Anterior cingulate cortex (tissue), 58 donors: ENCODE data around the gene MMP11.

ENCODE experiments used
- DNase-seq, 58 donors: peaks; one replicate each; lab custom pipeline; 2025; lab: John Stamatoyannopoulos, UW

Gene MMP11

GRCh38 chr22:23772649-23773473 lies at the start of gene MMP11:
Gene MMP11, plus strand, starts transcription at chr22:23772849. Its CDS starts 22 bp downstream, at chr22:23772871.
- peak in 2 of 58 donors; percentile 7 to 15 for DNase-seq

- peak in 3 of 58 donors; percentile 5 to 18 (median 7) for DNase-seq
These were observed 44.5 kb upstream of the MMP11 start for GRCh38 chr22:23728108-23728507.

- no peak for DNase-seq
These were observed 35.0 kb upstream of the MMP11 start for GRCh38 chr22:23737696-23738095.

GRCh38 chr22:23742505-23743264 lies 30.0 kb upstream of the MMP11 start:
- DNase-seq, result peak in 1 of 58 donors; percentile 7

GRCh38 chr22:23743303-23743705 lies 29.3 kb upstream of the MMP11 start:
- peak in 11 of 58 donors; percentile 16 to 70 (median 46) for DNase-seq

- DNase-seq, result no peak
These were observed 28.6 kb upstream of the MMP11 start for GRCh38 chr22:23744001-23744400.

- no peak for DNase-seq
These were observed 28.2 kb upstream of the MMP11 start for GRCh38 chr22:23744485-23744884.

- DNase-seq, result no peak
These were observed 26.9 kb upstream of the MMP11 start for GRCh38 chr22:23745791-23746190.

- DNase-seq, result no peak
These were observed 22.8 kb upstream of the MMP11 start for GRCh38 chr22:23749841-23750301.

- DNase-seq, result no peak
These were observed 22.3 kb upstream of the MMP11 start for GRCh38 chr22:23750367-23750713.

GRCh38 chr22:23750714-23751440 lies 21.8 kb upstream of the MMP11 start, which contains the start of gene ZNF70:
Gene ZNF70, minus strand, starts transcription at chr22:23751112. Its CDS starts 5,972 bp downstream, at chr22:23745140.
- DNase-seq, result peak in 53 of 58 donors; percentile 36 to 88 (median 65)

GRCh38 chr22:23751441-23751996 lies 21.1 kb upstream of the MMP11 start:
- peak in 5 of 58 donors; percentile 55 to 59 (median 56) for DNase-seq

GRCh38 chr22:23752090-23752691 lies 20.5 kb upstream of the MMP11 start:
- no peak for DNase-seq

GRCh38 chr22:23752750-23753149 lies 19.9 kb upstream of the MMP11 start:
- no peak for DNase-seq

GRCh38 chr22:23753385-23753784 lies 19.3 kb upstream of the MMP11 start:
- DNase-seq, result no peak

GRCh38 chr22:23754220-23754919 lies 18.3 kb upstream of the MMP11 start, which contains the start of gene VPREB3:
Gene VPREB3, minus strand, starts transcription at chr22:23754425. Its CDS starts 62 bp downstream, at chr22:23754363.
- DNase-seq, result no peak

GRCh38 chr22:23754980-23755636 lies 17.5 kb upstream of the MMP11 start:
- DNase-seq, result peak in 3 of 58 donors; percentile 9 to 70 (median 30)

- DNase-seq, result no peak
These were observed 16.9 kb upstream of the MMP11 start for GRCh38 chr22:23755711-23756110.

- DNase-seq, result no peak
These were observed 15.8 kb upstream of the MMP11 start for GRCh38 chr22:23756891-23757290.
